Kidney glomerular epithelial cell (primary cell): ENCODE data around the gene MMP25.

Source experiments
- DNase-seq: peaks from one replicate; lab custom pipeline; 2025; lab: John Stamatoyannopoulos, UW

MMP25 gene

GRCh38 chr16:3017344-3017743, 29.0 kb upstream of the MMP25 start:
- no peak for DNase-seq

DNA sequence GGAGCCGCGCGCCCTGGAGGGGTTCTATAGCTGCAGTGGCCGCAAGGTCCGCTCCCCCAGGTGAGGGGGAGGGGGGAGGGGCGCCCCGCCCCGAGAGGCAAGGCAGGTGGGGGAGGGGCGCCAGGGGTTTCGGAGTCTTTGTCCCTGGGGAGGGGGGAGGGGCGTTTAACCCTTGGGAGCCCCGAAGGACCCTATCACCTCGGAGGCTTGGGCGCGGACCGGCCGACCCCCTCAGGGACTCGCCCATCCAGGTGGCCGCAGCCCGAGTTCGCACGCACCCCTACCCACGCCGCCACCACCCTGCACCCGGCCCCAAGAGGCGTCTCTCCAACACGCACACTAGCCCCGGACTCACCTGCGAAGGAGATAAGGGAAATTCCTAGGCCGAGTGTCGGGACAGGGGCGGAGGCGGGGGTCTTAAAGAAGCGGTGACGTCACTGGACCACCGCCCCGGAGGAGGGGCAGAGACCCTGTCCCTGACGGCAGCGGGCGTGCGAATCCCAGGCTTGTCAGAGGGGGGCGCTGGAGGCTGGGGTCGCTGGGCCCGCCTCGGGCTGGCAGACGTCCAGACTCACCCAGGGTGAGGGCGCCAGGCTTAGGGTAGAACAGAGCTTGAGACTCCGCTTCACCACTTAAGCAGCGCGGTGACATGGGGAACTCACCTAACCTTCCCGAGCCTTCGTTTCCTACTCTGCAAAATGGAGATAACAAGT, 28.4 kb upstream of the MMP25 start, which contains the start of gene CLDN6:
Gene CLDN6, minus strand, starts transcription at position 390 of the 713 bp plus-strand sequence. CDS start 2,162 bp downstream, outside the sequence.
- no peak for DNase-seq

DNA sequence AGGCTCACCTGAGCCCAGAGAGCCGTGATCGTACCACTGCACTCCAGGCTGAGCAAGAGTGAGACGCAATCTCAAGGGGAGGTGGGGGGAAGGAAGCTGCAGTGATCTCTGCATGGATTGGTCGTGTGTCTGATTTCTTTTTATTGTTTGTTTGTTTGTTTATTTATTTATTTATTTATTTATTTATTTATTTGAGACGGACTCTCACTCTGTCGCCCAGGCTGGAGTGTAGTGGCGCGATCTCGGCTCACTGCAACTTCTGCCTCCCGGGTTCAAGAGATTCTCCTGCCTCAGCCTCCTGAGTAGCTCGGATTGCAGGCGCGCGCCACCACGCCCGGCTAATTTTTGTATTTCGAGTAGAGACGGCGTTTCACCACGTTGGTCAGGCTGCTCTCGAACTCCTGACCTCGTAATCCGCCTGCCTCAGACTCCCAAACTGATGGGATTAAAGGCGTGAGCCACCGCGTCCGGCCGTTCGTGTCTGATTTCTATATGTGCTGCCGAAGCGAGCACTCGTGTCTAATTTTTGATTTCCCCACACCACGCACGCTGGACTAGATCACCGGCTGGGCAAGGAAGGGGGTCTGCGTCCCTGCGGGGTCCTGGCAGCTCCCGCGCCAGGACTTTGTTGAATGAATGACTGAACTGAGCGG, 26.6 kb upstream of the MMP25 start:
- no peak for DNase-seq

- peak; percentile 43 for DNase-seq
These were observed 26.1 kb upstream of the MMP25 start, which contains the start of gene TNFRSF12A for GRCh38 chr16:3020247-3020603. TSS of gene TNFRSF12A (plus strand) at chr16:3020368. CDS start at chr16:3020398, 30 bp downstream.

GRCh38 chr16:3020604-3021448, 25.5 kb upstream of the MMP25 start:
- peak; percentile 89 for DNase-seq

DNA sequence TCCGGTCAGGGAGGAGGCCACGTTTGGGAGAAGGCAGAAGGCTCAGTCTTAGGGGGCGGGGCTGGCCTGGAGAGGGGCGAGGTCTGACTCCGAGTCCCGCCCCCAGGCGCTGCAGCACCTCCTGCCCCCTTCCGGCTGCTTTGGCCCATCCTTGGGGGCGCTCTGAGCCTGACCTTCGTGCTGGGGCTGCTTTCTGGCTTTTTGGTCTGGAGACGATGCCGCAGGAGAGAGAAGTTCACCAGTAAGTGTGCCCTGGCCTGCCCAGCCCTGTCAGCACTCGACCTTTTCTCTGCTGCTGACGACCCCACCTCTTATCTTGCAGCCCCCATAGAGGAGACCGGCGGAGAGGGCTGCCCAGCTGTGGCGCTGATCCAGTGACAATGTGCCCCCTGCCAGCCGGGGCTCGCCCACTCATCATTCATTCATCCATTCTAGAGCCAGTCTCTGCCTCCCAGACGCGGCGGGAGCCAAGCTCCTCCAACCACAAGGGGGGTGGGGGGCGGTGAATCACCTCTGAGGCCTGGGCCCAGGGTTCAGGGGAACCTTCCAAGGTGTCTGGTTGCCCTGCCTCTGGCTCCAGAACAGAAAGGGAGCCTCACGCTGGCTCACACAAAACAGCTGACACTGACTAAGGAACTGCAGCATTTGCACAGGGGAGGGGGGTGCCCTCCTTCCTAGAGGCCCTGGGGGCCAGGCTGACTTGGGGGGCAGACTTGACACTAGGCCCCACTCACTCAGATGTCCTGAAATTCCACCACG, 24.7 kb upstream of the MMP25 start:
- DNase-seq, result peak; percentile 91

GRCh38 chr16:3022208-3022683, 24.1 kb upstream of the MMP25 start:
- DNase-seq, result peak; percentile 94

DNA sequence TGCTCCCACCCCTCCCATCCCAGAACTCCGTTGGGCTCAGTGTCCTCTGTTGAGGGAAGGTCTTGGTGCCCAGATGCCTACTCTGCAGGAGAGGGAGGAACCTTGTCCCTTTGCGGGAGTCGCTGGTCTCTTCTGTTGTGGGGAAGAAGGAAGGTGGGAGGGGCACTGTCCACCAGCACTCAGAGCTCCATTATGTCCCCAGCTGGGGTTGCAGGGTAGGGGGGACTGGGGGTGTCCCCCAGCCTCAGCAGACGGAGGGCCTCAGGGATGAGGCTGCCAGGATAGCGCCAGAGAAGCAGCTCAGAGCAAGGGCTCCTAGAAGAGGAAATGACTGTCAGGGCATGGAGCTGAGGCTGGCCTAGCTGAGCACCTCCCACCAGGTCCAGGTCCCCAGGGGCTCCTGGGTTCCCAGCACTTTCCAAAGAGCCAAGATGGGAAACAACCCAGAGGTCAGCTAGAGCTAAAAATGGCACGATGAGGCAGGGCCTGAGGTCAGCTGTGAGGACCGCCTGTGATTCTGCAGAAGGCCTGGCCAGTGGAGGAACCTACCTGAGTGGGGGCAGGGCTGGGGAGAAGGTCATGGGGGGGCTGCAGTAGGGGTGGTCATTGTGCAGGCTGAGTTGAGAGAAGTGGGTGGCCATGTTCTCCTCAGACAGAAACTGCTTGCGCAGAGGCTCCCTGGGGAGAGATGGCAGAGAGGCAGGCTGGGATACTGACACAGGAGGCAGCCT, 23.5 kb upstream of the MMP25 start:
- DNase-seq, result no peak

DNA sequence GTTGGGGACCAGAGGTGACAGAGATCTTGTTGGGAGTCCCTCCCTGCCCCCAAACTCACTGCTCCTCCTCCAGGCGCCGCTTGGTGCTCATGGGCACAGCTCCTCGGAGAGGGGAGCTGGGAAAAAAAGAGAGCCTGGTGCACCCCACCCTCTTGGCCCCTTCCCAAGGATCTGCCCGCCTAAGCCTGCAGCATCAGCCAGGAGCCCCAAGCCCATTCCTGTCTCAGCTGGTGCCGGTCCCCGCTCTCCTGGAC, 23.0 kb upstream of the MMP25 start:
- peak; percentile 93 for DNase-seq

GRCh38 chr16:3023669-3024478, 22.5 kb upstream of the MMP25 start, which contains the start of the genes HCFC1R1 and THOC6:
TSS of gene HCFC1R1 (minus strand) at chr16:3023942. CDS start at chr16:3023941, 1 bp downstream.
TSS of gene THOC6 (plus strand) at chr16:3024035. CDS start at chr16:3024327, 292 bp downstream.
- peak; percentile 98 for DNase-seq

- DNase-seq, result no peak
These were observed 21.0 kb upstream of the MMP25 start for GRCh38 chr16:3025032-3026002.

GRCh38 chr16:3026003-3026378, 20.4 kb upstream of the MMP25 start:
- no peak for DNase-seq

- DNase-seq, result no peak
These were observed 19.5 kb upstream of the MMP25 start for GRCh38 chr16:3026609-3027488.

GRCh38 chr16:3027489-3027795, 18.9 kb upstream of the MMP25 start:
- DNase-seq, result no peak

DNA sequence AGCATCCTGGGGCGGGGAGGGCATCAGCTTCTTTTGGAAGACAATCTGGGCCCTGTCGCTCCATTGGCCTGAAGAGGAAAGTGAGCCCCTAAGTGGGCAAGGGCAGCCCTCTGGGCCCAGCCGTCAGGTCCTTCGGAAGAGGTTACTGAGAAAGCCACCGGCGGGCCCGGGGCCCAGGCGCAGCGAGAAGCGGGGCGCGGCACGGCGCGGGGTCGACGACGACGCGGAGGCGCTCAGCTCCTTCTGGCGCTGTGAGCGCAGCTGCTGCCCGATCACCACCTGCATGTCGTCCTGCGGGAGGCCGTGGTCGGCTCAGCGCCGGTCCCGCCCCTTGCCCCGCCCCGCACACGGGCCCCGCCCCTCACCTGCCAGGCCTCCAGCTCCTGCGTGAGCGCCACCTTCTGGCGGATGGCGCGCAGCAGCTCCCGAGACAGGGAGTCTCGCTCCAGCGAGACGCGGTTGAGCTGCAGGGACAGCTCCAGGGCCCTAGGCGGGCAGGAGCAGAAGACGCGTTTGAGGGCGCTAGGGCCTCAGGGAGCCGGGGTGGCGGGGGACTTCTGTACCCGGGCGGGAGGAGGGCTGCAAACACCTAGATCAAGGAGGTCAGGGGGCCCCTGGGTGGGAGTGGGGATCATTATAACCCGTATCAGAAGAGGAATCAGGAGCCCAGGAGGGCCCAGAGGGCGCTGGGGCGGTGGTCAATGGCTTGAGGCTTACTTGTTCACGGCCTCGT, 18.2 kb upstream of the MMP25 start:
- peak; percentile 43 for DNase-seq

DNA sequence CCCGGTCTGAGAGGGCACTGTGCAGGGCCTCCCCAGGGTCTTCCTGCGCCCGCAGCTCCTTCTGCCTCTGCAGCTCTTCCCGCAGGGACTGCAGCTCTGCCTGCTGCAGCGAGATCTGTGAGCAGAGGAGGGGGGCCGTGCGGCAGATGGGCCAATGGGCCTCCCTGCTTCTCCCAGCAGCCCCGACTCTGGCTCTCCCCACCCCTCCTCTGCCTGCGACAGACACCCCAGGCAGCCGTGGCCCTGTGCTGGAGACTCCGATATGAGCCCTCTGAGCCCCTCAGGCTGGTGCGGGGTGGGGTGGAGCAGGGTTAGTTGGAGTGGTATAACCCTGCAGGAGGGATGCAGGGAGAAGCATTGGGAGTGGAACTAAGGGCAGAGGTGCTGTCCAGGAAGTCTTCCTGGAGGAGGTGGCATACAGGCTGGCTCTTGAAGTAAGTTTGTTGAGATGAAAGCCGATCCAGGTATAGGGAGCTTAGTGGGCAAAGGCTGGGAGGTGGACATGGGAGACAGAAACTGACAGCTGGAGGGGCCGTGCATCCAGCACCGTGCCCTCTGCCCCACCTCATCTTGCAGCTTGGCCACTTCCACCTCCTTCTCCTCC, 17.5 kb upstream of the MMP25 start:
- DNase-seq, result no peak
